CD4-positive, alpha-beta memory T cell (primary cell): Measurements from ENCODE around the gene NOL7. TPM values are rescaled to one million over a fixed set of nuclear protein-coding genes. Genes with fewer than 3 reads are reported as not detected.

Experiments
- CTCF ChIA-PET: fragments of 350-600 bp; sonication (Branson Sonifier 250); formaldehyde crosslinking; loops from one replicate; lab custom pipeline; 2021; ENCODE audit warnings: inconsistent platforms; ENCODE audit not compliant: partially characterized antibody; lab: Charles Lee
- POLR2A ChIA-PET: fragments of 350-600 bp; sonication (Branson Sonifier 250); formaldehyde crosslinking; loops from one replicate; lab custom pipeline; 2021; ENCODE audit not compliant: partially characterized antibody; lab: Charles Lee
- DNase-seq, 5 donors: peaks; one replicate each; pipeline versions ENCODE4 v3.0.0 to v3.0.0-alpha.2; 2020 to 2022; ENCODE audit warnings: mixed read lengths in 1 of 5
- H3K27ac ChIP-seq: one replicate; pipeline ENCODE4 v1.7.0; 2013; ENCODE audit warnings: low read depth, low read length
- H3K27me3 ChIP-seq: 2 replicates; pipeline ENCODE4 v1.7.0; 2013; ENCODE audit warnings: mild to moderate bottlenecking, low read length, moderate library complexity; ENCODE audit not compliant: insufficient read depth
- H3K36me3 ChIP-seq: 2 replicates; pipeline ENCODE4 v1.7.0; 2013; ENCODE audit warnings: mild to moderate bottlenecking, low read length, moderate library complexity; ENCODE audit not compliant: insufficient read depth
- H3K4me1 ChIP-seq: 2 replicates; pipeline ENCODE4 v1.7.0; 2013; ENCODE audit warnings: mild to moderate bottlenecking, low read length, moderate library complexity; ENCODE audit not compliant: insufficient read depth
- H3K4me3 ChIP-seq, 2 donors: one replicate each; pipeline ENCODE4 v1.7.0; 2013; ENCODE audit warnings: low read length in 2 of 2, mild to moderate bottlenecking in 1 of 2
- H3K9me3 ChIP-seq, 2 donors: one replicate each; pipeline ENCODE4 v1.7.0; 2013; ENCODE audit warnings: low read length in 2 of 2, control low read depth in 1 of 2; ENCODE audit not compliant: control insufficient read depth in 1 of 2
- H3K27ac Mint-ChIP-seq, 7 donors: one replicate each; pipeline ENCODE4 v1.8.0; 2020 to 2021; ENCODE audit warnings: mixed read lengths in 7 of 7, mild to moderate bottlenecking in 6 of 7, inconsistent platforms in 3 of 7, moderate library complexity in 3 of 7
- H3K27me3 Mint-ChIP-seq, 2 donors: one replicate each; pipeline ENCODE4 v1.8.0; 2020 to 2021; ENCODE audit warnings: mixed read lengths in 2 of 2
- H3K36me3 Mint-ChIP-seq, 2 donors: one replicate each; pipeline ENCODE4 v1.8.0; 2020 to 2021; ENCODE audit warnings: mixed read lengths in 2 of 2, inconsistent platforms in 1 of 2, mild to moderate bottlenecking in 1 of 2
- H3K4me1 Mint-ChIP-seq, 4 donors: one replicate each; pipeline ENCODE4 v1.8.0; 2020 to 2021; ENCODE audit warnings: mixed read lengths in 4 of 4, mild to moderate bottlenecking in 1 of 4
- H3K4me3 Mint-ChIP-seq, 8 donors: one replicate each; pipeline ENCODE4 v1.8.0; 2020 to 2021; ENCODE audit warnings: mixed read lengths in 8 of 8, mild to moderate bottlenecking in 7 of 8, moderate library complexity in 6 of 8, inconsistent platforms in 3 of 8
- H3K9me3 Mint-ChIP-seq, 8 donors: one replicate each; pipeline ENCODE4 v1.8.0; 2020 to 2021; ENCODE audit warnings: mixed read lengths in 8 of 8, mild to moderate bottlenecking in 5 of 8, inconsistent platforms in 3 of 8, moderate library complexity in 1 of 8
- intact Hi-C: fragments of 100-400 bp; cut with micrococcal nuclease; formaldehyde crosslinking; loops from one replicate; pipeline ENCODE4 v1.15.1; 2023
- polyA plus RNA-seq, 2 donors: library from polyadenylated mRNA; unstranded; fragments of 300-500 nt; fragmentation: Illumina TruSeq; gene quantifications; one replicate each; pipeline ENCODE4 v1.2.3, GENCODE V29; 2021
- total RNA-seq, 2 experiments: library from RNA; stranded (reverse); gene quantifications; one replicate each; pipeline ENCODE4 v1.2.3, GENCODE V29; 2021

The NOL7 gene
- total and polyA plus RNA-seq, 4 experiments from 2014 or later = 62.1 to 137 (median 93.8) TPM

GRCh38 chr6:13641315-13641714, 26.2 kb downstream of the NOL7 start:
- Histone ChIP-seq H3K27me3 (no peaks in the 10 kb centered on the region), H3K36me3 (peaks cover 35% of the 10 kb centered on the region), H3K4me3 (no peak overlapping the region), H3K27ac (no peak overlapping the region), H3K4me1 (peaks cover 10% of the 10 kb centered on the region), H3K9me3 (no peaks in the 10 kb centered on the region)
- Mint-ChIP-seq H3K27ac (peak overlapping the region in 2 of 7 donors; percentile 17 to 22), H3K36me3 (peaks cover 38 to 56% of the 10 kb centered on the region in 2 donors), H3K4me3 (no peak overlapping the region), H3K9me3 (no peaks in the 10 kb centered on the region), H3K4me1 (peaks cover 18 to 30% (median 24%) of the 10 kb centered on the region in 4 donors), H3K27me3 (no peaks in the 10 kb centered on the region)
- no peak for DNase-seq
- POLR2A ChIA-PET = interaction anchor here (1.0 kb wide), 1 partner anchor 70 kb away, joined by 3 read pairs; no protein-coding TSS in a partner anchor
- intact Hi-C loops = no loop called here
- CTCF ChIA-PET = interaction anchor here (1.4 kb wide), 1 partner anchor 26 kb away, joined by 5 read pairs; the partner anchor contains the start of gene NOL7

- Mint-ChIP-seq H3K4me3 (no peak overlapping the region), H3K27ac (peak overlapping the region in 2 of 7 donors; percentile 28 to 36), H3K9me3 (no peaks in the 10 kb centered on the region), H3K27me3 (no peaks in the 10 kb centered on the region), H3K4me1 (peaks cover 12 to 15% (median 14%) of the 10 kb centered on the region in 4 donors), H3K36me3 (peaks cover 30 to 46% of the 10 kb centered on the region in 2 donors)
- POLR2A ChIA-PET = no interaction called here
- H3K27me3 ChIP-seq = no peaks in the 10 kb centered on the region
- no peak overlapping the region for H3K27ac ChIP-seq
- DNase-seq = no peak
- peaks cover 29% of the 10 kb centered on the region for H3K36me3 ChIP-seq
- no peak overlapping the region for H3K4me3 ChIP-seq
- no peaks in the 10 kb centered on the region for H3K9me3 ChIP-seq
- CTCF ChIA-PET = no interaction called here
- intact Hi-C loops = no loop called here
- no peaks in the 10 kb centered on the region for H3K4me1 ChIP-seq
These were observed 28.0 kb downstream of the NOL7 start for GRCh38 chr6:13643125-13643524.

GRCh38 chr6:13648850-13649249, 33.7 kb downstream of the NOL7 start:
- peak overlapping the region in 2 of 7 donors; percentile 32 to 33 for H3K27ac Mint-ChIP-seq
- H3K9me3 Mint-ChIP-seq = peaks cover 0 to 1% (median 0%) of the 10 kb centered on the region in 8 donors
- Histone ChIP-seq H3K27me3 (no peaks in the 10 kb centered on the region), H3K4me1 (no peaks in the 10 kb centered on the region), H3K27ac (no peak overlapping the region), H3K36me3 (no peaks in the 10 kb centered on the region), H3K9me3 (no peaks in the 10 kb centered on the region), H3K4me3 (no peak overlapping the region)
- peak overlapping the region in 2 of 8 donors; percentile 16 to 66 for H3K4me3 Mint-ChIP-seq
- no peaks in the 10 kb centered on the region for H3K27me3 Mint-ChIP-seq
- intact Hi-C loops = loop anchor here (5.0 kb wide), 1 partner anchor 48 kb away; no protein-coding TSS in a partner anchor
- POLR2A ChIA-PET = interaction anchor here (0.7 to 0.9 kb wide), 2 partner anchors 22 to 33 kb away, joined by 3 read pairs; partner anchors contain the start of gene NOL7
- no peak for DNase-seq
- CTCF ChIA-PET = interaction anchor here (0.9 kb wide), 1 partner anchor 11 kb away, joined by 3 read pairs; no protein-coding TSS in a partner anchor
- peaks cover 14 to 27% of the 10 kb centered on the region in 2 donors for H3K36me3 Mint-ChIP-seq
- H3K4me1 Mint-ChIP-seq = peaks cover 8 to 20% (median 12%) of the 10 kb centered on the region in 4 donors

GRCh38 chr6:13649393-13649792, 34.3 kb downstream of the NOL7 start:
- POLR2A ChIA-PET = interaction anchor here (0.9 to 1.3 kb wide), 2 partner anchors 17 to 22 kb away, joined by 3 to 4 read pairs; no protein-coding TSS in a partner anchor
- CTCF ChIA-PET = interaction anchor here (0.7 to 0.9 kb wide), 2 partner anchors 11 to 24 kb away, joined by 3 read pairs; no protein-coding TSS in a partner anchor
- peaks cover 13 to 28% of the 10 kb centered on the region in 2 donors for H3K36me3 Mint-ChIP-seq

GRCh38 chr6:13653296-13653695, 38.2 kb downstream of the NOL7 start:
- Histone ChIP-seq H3K27ac (no peak overlapping the region), H3K36me3 (no peaks in the 10 kb centered on the region), H3K27me3 (no peaks in the 10 kb centered on the region), H3K4me3 (no peak overlapping the region), H3K4me1 (no peaks in the 10 kb centered on the region), H3K9me3 (no peaks in the 10 kb centered on the region)
- ChIA-PET POLR2A (interaction anchor here (1.4 to 1.5 kb wide), 2 partner anchors 38 to 47 kb away, joined by 4 to 5 read pairs; partner anchors contain the start of gene NOL7), CTCF (interaction anchor here (0.8 to 1.2 kb wide), 2 partner anchors 38 to 316 kb away, joined by 3 read pairs; partner anchors contain the start of gene NOL7)
- Mint-ChIP-seq H3K9me3 (peaks cover 0 to 1% (median 0%) of the 10 kb centered on the region in 8 donors), H3K4me1 (peaks cover 14 to 27% (median 23%) of the 10 kb centered on the region in 4 donors), H3K36me3 (peaks cover 20 to 33% of the 10 kb centered on the region in 2 donors), H3K27ac (no peak overlapping the region), H3K4me3 (no peak overlapping the region), H3K27me3 (no peaks in the 10 kb centered on the region)
- intact Hi-C loops = loop anchor here (5.0 kb wide), 1 partner anchor 34 kb away; no protein-coding TSS in a partner anchor
- no peak for DNase-seq

More at GRCh38 chr6:13649393-13649792, 34.3 kb downstream of the NOL7 start:
- Histone ChIP-seq H3K4me1 (no peaks in the 10 kb centered on the region), H3K9me3 (no peaks in the 10 kb centered on the region), H3K27ac (no peak overlapping the region), H3K4me3 (no peak overlapping the region), H3K27me3 (no peaks in the 10 kb centered on the region), H3K36me3 (no peaks in the 10 kb centered on the region)
- Mint-ChIP-seq H3K9me3 (peaks cover 0 to 1% (median 0%) of the 10 kb centered on the region in 8 donors), H3K27me3 (no peaks in the 10 kb centered on the region), H3K4me1 (peaks cover 9 to 20% (median 12%) of the 10 kb centered on the region in 4 donors), H3K27ac (peak overlapping the region in 5 of 7 donors; percentile 2 to 80 (median 33)), H3K4me3 (peak overlapping the region in 5 of 8 donors; percentile 11 to 66 (median 16))
- intact Hi-C loops = loop anchor here (5.0 kb wide), 1 partner anchor 48 kb away; no protein-coding TSS in a partner anchor
- no peak for DNase-seq

GRCh38 chr6:13654496-13654895, 39.4 kb downstream of the NOL7 start:
- H3K36me3 ChIP-seq = no peaks in the 10 kb centered on the region
- Mint-ChIP-seq H3K27ac (no peak overlapping the region), H3K36me3 (peaks cover 20 to 33% of the 10 kb centered on the region in 2 donors), H3K27me3 (no peaks in the 10 kb centered on the region), H3K4me1 (peaks cover 12 to 37% (median 27%) of the 10 kb centered on the region in 4 donors), H3K9me3 (peaks cover 0 to 1% (median 0%) of the 10 kb centered on the region in 8 donors), H3K4me3 (no peak overlapping the region)
- POLR2A ChIA-PET = interaction anchor here (0.6 to 1.3 kb wide), 3 partner anchors 27 to 58 kb away, joined by 3 read pairs; no protein-coding TSS in a partner anchor
- H3K9me3 ChIP-seq = no peaks in the 10 kb centered on the region
- no peak overlapping the region for H3K4me3 ChIP-seq
- intact Hi-C loops = loop anchor here (5.0 kb wide), 1 partner anchor 33 kb away; no protein-coding TSS in a partner anchor
- H3K27me3 ChIP-seq = no peaks in the 10 kb centered on the region
- DNase-seq = no peak
- no peak overlapping the region for H3K27ac ChIP-seq
- H3K4me1 ChIP-seq = peaks cover 9% of the 10 kb centered on the region
- CTCF ChIA-PET = interaction anchor here (1.1 to 1.3 kb wide), 2 partner anchors 10 to 121 kb away, joined by 3 read pairs; no protein-coding TSS in a partner anchor

- no peak overlapping the region for H3K27ac Mint-ChIP-seq
- Histone ChIP-seq H3K4me1 (peaks cover 20% of the 10 kb centered on the region), H3K27me3 (no peaks in the 10 kb centered on the region), H3K4me3 (no peak overlapping the region), H3K9me3 (no peaks in the 10 kb centered on the region), H3K36me3 (no peaks in the 10 kb centered on the region), H3K27ac (no peak overlapping the region)
- peaks cover 16 to 30% of the 10 kb centered on the region in 2 donors for H3K36me3 Mint-ChIP-seq
- peaks cover 15 to 49% (median 29%) of the 10 kb centered on the region in 4 donors for H3K4me1 Mint-ChIP-seq
- intact Hi-C loops = no loop called here
- CTCF ChIA-PET = interaction anchor here (1.1 to 1.3 kb wide), 2 partner anchors 9 to 120 kb away, joined by 3 read pairs; no protein-coding TSS in a partner anchor
- no peak for DNase-seq
- H3K27me3 Mint-ChIP-seq = no peaks in the 10 kb centered on the region
- POLR2A ChIA-PET = interaction anchor here (1.1 kb wide), 1 partner anchor 11 kb away, joined by 3 read pairs; no protein-coding TSS in a partner anchor
- no peak overlapping the region for H3K4me3 Mint-ChIP-seq
- peaks cover 0 to 1% (median 0%) of the 10 kb centered on the region in 8 donors for H3K9me3 Mint-ChIP-seq
These were observed 40.6 kb downstream of the NOL7 start for GRCh38 chr6:13655700-13656099.
